ENCODE results near the gene ALOX15B.

Gene ALOX15B

DNA sequence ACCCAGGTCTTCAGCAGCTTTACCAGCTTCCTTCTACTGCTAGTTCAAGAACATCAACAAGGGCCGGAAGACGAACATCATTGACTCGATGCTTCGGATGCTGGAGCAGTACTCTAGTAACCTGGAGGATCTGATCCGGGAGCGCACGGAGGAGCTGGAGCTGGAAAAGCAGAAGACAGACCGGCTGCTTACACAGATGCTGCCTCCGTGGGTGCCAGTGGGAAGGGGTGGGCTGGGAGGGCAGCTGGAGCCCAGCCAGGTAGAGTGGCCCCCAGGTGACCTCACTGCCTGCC, 24.4 kb upstream of the ALOX15B start:
- Histone ChIP-seq H3K27ac (no peak overlapping the region), H3K4me3 (no peak overlapping the region)
- DNase-seq (ENCODE audit: low spot score), result no peak
- TF ChIP-seq, protein P1, sequence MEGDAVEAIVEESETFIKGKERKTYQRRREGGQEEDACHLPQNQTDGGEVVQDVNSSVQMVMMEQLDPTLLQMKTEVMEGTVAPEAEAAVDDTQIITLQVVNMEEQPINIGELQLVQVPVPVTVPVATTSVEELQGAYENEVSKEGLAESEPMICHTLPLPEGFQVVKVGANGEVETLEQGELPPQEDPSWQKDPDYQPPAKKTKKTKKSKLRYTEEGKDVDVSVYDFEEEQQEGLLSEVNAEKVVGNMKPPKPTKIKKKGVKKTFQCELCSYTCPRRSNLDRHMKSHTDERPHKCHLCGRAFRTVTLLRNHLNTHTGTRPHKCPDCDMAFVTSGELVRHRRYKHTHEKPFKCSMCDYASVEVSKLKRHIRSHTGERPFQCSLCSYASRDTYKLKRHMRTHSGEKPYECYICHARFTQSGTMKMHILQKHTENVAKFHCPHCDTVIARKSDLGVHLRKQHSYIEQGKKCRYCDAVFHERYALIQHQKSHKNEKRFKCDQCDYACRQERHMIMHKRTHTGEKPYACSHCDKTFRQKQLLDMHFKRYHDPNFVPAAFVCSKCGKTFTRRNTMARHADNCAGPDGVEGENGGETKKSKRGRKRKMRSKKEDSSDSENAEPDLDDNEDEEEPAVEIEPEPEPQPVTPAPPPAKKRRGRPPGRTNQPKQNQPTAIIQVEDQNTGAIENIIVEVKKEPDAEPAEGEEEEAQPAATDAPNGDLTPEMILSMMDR (IDR thresholded peaks at IDR 0.05), result no peak

DNA sequence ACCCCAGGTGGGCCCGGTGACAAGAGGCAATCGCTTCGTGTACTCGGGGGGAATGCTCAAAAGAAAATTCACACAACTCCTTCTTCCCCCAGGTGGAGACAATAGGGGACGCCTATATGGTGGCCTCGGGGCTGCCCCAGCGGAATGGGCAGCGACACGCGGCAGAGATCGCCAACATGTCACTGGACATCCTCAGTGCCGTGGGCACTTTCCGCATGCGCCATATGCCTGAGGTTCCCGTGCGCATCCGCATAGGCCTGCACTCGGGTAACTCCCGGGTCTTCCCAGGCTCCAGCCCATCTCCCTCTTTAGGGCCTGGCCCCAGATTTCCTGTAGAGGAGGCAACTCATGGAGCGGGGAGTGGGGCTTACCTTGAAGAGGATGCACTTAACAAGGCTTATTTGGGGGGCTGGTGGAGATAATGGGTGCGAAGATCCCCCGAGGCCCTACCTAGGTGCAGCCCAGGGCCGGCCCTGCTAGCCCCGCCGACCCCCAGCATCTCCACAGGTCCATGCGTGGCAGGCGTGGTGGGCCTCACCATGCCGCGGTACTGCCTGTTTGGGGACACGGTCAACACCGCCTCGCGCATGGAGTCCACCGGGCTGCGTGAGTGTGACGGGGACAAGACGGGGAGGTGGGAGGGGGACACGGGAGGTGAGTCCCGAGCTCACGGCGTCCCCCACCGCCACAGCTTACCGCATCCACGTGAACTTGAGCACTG, 23.5 kb upstream of the ALOX15B start:
- Histone ChIP-seq H3K27ac (no peak overlapping the region), H3K4me3 (peak overlapping the region; percentile 63)
- DNase-seq (ENCODE audit: low spot score), result peak; percentile 69
- TF ChIP-seq, protein P1 (IDR thresholded peaks at IDR 0.05), result no peak

DNA sequence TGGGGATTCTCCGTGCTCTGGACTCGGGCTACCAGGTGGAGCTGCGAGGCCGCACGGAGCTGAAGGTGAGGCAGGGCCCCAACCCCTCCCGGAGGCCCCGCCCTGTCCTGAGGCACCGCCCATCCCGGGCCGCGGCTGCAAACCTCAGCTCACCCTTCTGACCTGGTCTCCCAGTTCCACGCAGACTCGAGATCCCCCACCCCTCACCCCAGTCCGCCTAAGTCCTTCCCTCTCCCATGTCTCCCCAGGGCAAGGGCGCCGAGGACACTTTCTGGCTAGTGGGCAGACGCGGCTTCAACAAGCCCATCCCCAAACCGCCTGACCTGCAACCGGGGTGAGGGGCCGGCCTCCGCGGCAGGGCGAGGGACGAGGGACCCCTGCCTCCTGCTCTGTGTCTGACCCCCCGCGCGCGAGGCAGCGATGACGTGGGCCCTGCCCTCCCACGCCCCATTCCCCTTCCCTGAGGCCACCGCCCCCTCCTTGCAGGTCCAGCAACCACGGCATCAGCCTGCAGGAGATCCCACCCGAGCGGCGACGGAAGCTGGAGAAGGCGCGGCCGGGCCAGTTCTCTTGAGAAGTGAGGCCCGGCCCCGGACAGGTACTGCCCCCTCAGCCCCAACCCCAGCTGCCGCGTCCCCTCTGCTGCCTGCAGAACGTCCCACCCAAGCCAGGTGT, 22.8 kb upstream of the ALOX15B start:
- Histone ChIP-seq H3K27ac (no peak overlapping the region), H3K4me3 (peak overlapping the region; percentile 63)
- TF ChIP-seq, protein P1 (IDR thresholded peaks at IDR 0.05), result no peak
- peak; percentile 65 for DNase-seq (ENCODE audit: low spot score)

DNA sequence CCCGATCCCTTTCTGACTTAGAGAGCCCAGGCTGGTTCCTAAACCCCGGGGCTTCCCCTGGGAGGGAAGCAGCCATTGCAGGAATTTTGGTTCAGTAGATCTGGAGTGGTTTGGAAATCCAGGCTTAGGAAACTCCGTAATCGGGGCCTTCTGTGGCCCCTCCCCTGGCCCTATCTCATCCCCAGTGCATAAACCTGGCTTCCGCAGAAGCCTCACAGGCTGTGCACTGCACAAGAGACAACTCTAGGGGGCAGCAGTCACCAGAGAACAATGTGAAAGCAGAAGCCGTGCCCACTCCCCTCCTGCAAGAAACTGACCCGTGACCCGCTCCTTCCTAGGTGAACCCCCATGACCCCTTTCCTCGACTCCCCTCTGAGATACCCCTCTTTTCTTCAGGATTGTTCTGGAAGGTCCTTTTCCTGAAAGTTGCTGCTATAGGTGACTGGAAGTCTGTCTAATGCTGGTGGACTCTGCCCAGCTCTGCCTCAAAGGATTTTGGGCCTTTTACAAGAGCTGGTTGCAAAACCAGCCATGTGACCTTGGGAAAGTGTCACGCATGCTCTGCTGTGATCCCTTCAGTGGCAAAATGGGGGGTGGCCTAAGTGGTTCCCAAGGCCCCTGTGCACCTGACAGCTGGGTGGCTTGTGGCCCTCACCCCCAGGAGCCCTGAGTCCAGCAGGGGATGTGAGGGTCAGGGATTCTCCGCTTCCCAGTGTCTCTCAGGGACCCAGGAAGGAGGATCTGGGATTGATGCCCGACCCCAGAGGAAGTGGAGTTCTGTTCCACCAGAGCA, 22.0 kb upstream of the ALOX15B start:
- Histone ChIP-seq H3K4me3 (peak overlapping the region; percentile 63), H3K27ac (no peak overlapping the region)
- TF ChIP-seq, protein P1 (IDR thresholded peaks at IDR 0.05), result no peak
- peak; percentile 72 for DNase-seq (ENCODE audit: low spot score)

DNA sequence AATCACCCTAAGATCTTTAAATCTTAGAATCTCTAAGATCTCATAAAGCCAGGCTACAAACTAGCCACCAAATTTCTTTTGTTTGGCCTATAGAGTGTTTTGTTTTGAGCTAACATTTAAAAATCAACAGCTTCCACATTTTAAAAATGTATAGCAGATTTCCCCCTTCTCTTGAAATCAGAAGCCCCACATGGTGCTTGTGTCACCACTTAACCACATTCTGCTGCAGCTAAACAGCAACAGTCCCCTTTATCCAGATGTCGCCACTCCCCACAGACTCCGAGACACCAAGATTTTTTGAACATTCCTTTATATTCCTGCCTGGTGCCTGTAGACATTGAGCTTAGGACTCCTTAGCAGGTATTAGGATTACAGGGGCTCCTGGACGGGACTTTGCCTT, 20.4 kb upstream of the ALOX15B start:
- no peak for DNase-seq (ENCODE audit: low spot score)
- Histone ChIP-seq H3K27ac (no peak overlapping the region), H3K4me3 (no peak overlapping the region)
- TF ChIP-seq, protein P1 (IDR thresholded peaks at IDR 0.05), result no peak

DNA sequence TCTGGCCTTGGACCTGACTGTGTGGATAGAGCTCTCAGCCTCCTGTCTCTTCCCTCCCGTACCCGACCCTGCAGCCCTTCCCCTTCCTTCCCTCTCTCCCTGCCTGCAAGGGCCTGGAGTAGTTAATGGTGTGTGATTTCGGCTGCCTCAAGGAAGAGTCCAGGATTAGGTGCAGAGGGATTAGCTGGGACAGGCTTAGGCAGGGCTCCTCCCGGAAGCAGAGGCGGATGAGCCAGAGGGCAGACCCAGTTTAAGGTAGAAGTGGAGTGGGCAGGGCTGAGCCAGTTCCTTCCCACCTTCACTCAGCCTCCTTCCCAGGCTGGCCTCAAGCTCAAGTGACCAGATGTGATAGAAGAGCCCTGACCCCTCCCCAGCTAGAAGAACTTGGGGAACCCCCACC, 19.7 kb upstream of the ALOX15B start:
- no peak for DNase-seq (ENCODE audit: low spot score)
- TF ChIP-seq, protein P1 (IDR thresholded peaks at IDR 0.05), result no peak
- H3K4me3 ChIP-seq, result no peak overlapping the region
- H3K27ac ChIP-seq, result no peak overlapping the region
